ENCODE measurements around the gene CCDC71. TPM values are rescaled to one million over a fixed set of nuclear protein-coding genes. Genes with fewer than 3 reads are reported as not detected.

The CCDC71 gene
- total RNA-seq = 10 to 100 TPM; 19.5 to 22.2 TPM

DNA sequence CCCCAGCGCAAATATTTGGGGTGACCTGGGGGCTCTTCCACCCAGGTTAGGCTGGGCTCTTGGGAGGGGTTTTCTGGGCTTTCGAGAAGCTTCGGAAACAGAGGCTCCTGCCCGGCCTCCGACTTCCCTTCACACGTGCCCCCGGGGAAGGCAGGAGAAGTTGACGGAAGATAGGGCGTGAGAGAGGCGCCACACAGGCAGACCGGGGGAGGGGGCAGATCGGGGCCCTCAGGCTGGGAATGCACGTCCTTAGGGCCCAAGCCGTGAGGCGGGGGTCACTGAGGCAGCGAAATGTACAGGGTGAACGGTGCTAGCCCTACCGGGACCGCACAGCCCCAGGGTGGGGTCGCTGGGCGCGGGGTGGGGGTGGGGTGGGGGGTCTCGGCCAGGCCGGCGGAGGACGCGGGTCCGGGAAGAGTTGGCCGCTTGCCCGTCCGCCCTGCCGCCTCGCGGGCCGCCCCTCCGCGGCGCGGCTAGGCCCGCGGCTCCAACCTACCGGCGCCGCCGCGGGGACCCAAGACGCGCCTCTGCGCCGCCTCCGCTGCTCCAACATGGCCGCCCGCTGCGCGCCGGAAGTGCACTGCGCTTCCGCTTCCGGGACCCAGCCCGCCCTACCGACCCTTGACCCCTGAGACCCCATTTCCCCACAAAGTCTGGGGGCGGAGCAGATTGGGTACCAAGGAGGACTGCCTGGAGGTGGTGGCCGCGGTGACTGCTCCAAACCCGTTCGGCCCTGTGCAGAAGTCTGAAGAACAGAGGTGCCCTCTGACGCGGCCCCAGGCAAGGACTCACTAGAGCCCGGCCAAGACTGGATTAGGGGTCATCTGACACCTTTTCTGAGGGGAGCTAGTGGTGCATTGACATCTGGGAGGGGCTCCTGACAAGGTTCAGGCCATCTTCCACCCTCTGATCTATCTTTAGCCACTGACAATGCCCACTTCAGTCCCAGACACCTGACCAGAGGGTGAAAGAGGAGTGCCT, at the start of gene CCDC71:
TSS of gene CCDC71 (minus strand) at position 561 of the 981 bp plus-strand sequence. CDS start 2,123 bp downstream, outside the sequence.
- ChIA-PET CTCF (interaction anchor here (0.6 to 1.2 kb wide), 2 partner anchors 9 to 57 kb away, joined by 3 to 4 read pairs; no protein-coding TSS in a partner anchor), POLR2A (no interaction called here)
- Mint-ChIP-seq H3K4me1 (peaks cover 39% of the 10 kb centered on the region), H3K4me3 (peak within 1 kb of the TSS; percentile 90), H3K9me3 (ENCODE audit: low read depth) (no peaks in the 10 kb centered on the region), H3K36me3 (ENCODE audit: low read depth) (peaks cover 32% of the 10 kb centered on the region), H3K27ac (peak within 1 kb of the TSS; percentile 89), H3K27me3 (no peaks in the 10 kb centered on the region)
- peak; percentile 81 for ATAC-seq
- DNase-seq = peak; percentile 88
- intact Hi-C loops (cut with DNase I, micrococcal nuclease) = loop anchor here in 1 of 2 experiments (1.0 to 5.0 kb wide), 8 partner anchors 46 to 304 kb away; partner anchors contain the start of genes ARIH2, DAG1, QARS1 and QRICH1

GRCh38 chr3:49213998-49214397, 47.9 kb upstream of the CCDC71 start:
- CTCF ChIA-PET = interaction anchor here (1.0 kb wide), 1 partner anchor 43 kb away, joined by 3 read pairs; the partner anchor contains the start of gene KLHDC8B
- DNase-seq (no peak), ATAC-seq (no peak)
- Mint-ChIP-seq H3K27ac (no peak overlapping the region), H3K36me3 (ENCODE audit: low read depth) (no peaks in the 10 kb centered on the region), H3K27me3 (peaks cover 3% of the 10 kb centered on the region), H3K4me3 (no peak overlapping the region), H3K4me1 (no peaks in the 10 kb centered on the region), H3K9me3 (ENCODE audit: low read depth) (no peaks in the 10 kb centered on the region)
- intact Hi-C loops (cut with DNase I, micrococcal nuclease) = no loop called here
- POLR2A ChIA-PET = no interaction called here

- Mint-ChIP-seq H3K27ac (no peak overlapping the region), H3K4me1 (no peaks in the 10 kb centered on the region), H3K27me3 (peaks cover 3% of the 10 kb centered on the region), H3K4me3 (no peak overlapping the region), H3K9me3 (ENCODE audit: low read depth) (no peaks in the 10 kb centered on the region), H3K36me3 (ENCODE audit: low read depth) (no peaks in the 10 kb centered on the region)
- ATAC-seq (no peak), DNase-seq (no peak)
- CTCF ChIA-PET = interaction anchor here (1.0 kb wide), 1 partner anchor 43 kb away, joined by 3 read pairs; the partner anchor contains the start of gene KLHDC8B
- intact Hi-C loops (cut with DNase I, micrococcal nuclease) = no loop called here
- POLR2A ChIA-PET = no interaction called here
Observed at GRCh38 chr3:49213541-49213943, 47.4 kb upstream of the CCDC71 start.

GRCh38 chr3:49199900-49200281, 33.8 kb upstream of the CCDC71 start:
- Mint-ChIP-seq H3K27me3 (peaks cover 21% of the 10 kb centered on the region), H3K4me3 (no peak overlapping the region), H3K9me3 (ENCODE audit: low read depth) (no peaks in the 10 kb centered on the region), H3K36me3 (ENCODE audit: low read depth) (no peaks in the 10 kb centered on the region), H3K27ac (no peak overlapping the region), H3K4me1 (no peaks in the 10 kb centered on the region)
- POLR2A ChIA-PET = interaction anchor here (0.6 kb wide), 1 partner anchor 238 kb away, joined by 7 read pairs; no protein-coding TSS in a partner anchor
- CTCF ChIA-PET = no interaction called here
- ATAC-seq (no peak), DNase-seq (no peak)
- intact Hi-C loops (cut with DNase I, micrococcal nuclease) = no loop called here

DNA sequence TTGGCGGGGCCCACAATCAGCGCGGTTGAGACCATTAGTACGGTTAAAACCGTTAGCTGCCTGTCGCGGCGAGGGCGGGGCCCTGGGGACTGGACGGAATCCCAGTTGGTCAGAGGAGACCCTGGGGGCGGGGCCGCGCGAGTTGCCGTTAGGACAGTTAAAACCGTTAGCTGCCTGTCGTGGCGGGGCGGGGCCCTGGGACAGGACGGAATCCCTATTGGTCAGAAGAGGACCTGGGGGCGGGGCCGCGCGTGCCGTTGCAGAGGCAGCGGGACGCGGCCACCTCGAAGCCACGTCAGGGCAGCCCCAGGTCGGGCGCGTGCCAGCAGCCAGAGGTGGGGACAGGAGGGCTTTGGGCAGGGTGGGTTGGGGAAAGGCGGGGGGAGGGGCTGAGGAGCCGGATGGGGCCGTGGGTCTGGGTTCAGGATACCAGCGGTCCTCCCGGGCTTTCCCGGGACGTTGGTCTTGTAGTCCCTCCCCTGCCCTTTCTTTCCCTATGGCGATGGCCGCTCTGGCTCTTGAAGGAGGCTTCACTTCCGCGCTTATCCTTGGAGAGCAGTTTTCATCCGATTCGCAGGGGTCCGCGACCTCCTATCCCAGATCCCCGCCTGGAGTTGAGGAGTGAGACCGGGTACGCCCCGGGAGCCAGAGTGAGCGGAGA, 33.2 kb upstream of the CCDC71 start:
- DNase-seq (peak; percentile 48), ATAC-seq (peak; percentile 39)
- Mint-ChIP-seq H3K27ac (no peak overlapping the region), H3K36me3 (ENCODE audit: low read depth) (no peaks in the 10 kb centered on the region), H3K27me3 (peaks cover 19% of the 10 kb centered on the region), H3K4me3 (no peak overlapping the region), H3K9me3 (ENCODE audit: low read depth) (no peaks in the 10 kb centered on the region), H3K4me1 (no peaks in the 10 kb centered on the region)
- POLR2A ChIA-PET = interaction anchor here (0.6 kb wide), 1 partner anchor 239 kb away, joined by 7 read pairs; no protein-coding TSS in a partner anchor
- intact Hi-C loops (cut with DNase I, micrococcal nuclease) = no loop called here
- CTCF ChIA-PET = no interaction called here

- Mint-ChIP-seq H3K4me1 (no peaks in the 10 kb centered on the region), H3K4me3 (no peak overlapping the region), H3K27ac (no peak overlapping the region), H3K36me3 (ENCODE audit: low read depth) (no peaks in the 10 kb centered on the region), H3K27me3 (peaks cover 19% of the 10 kb centered on the region), H3K9me3 (ENCODE audit: low read depth) (no peaks in the 10 kb centered on the region)
- ChIA-PET CTCF (no interaction called here), POLR2A (no interaction called here)
- DNase-seq (no peak), ATAC-seq (no peak)
- intact Hi-C loops (cut with DNase I, micrococcal nuclease) = no loop called here
Observed at GRCh38 chr3:49198611-49199230, 32.6 kb upstream of the CCDC71 start.

DNA sequence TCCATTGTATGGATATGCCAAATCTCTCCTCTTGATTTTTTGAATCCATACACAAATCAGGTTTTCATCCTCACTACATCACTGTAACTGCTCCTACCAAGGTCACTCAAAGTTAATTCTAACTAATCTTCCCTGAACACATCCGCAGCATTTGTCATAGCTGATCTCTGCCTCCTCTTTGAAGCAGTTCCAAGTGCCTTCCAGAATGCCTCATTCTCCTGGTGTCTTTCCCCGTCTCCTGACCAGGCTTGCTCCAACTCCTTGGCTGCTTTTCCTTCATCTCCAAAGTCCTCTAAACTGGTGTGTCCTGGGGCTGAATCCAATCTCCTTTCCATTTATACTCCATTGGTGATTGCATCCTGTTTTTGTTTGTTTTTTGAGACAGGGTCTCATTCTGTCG, 32.0 kb upstream of the CCDC71 start:
- intact Hi-C loops (cut with DNase I, micrococcal nuclease) = no loop called here
- DNase-seq (no peak), ATAC-seq (no peak)
- Mint-ChIP-seq H3K4me3 (no peak overlapping the region), H3K27me3 (peaks cover 17% of the 10 kb centered on the region), H3K9me3 (ENCODE audit: low read depth) (no peaks in the 10 kb centered on the region), H3K4me1 (no peaks in the 10 kb centered on the region), H3K27ac (no peak overlapping the region), H3K36me3 (ENCODE audit: low read depth) (no peaks in the 10 kb centered on the region)
- ChIA-PET CTCF (no interaction called here), POLR2A (no interaction called here)

- ATAC-seq = no peak
- Mint-ChIP-seq H3K4me1 (no peaks in the 10 kb centered on the region), H3K27ac (no peak overlapping the region), H3K9me3 (ENCODE audit: low read depth) (no peaks in the 10 kb centered on the region), H3K27me3 (peaks cover 4% of the 10 kb centered on the region), H3K4me3 (no peak overlapping the region), H3K36me3 (ENCODE audit: low read depth) (no peaks in the 10 kb centered on the region)
- no peak for DNase-seq
- CTCF ChIA-PET = interaction anchor here (0.5 kb wide), 1 partner anchor 45 kb away, joined by 4 read pairs; no protein-coding TSS in a partner anchor
- POLR2A ChIA-PET = no interaction called here
- intact Hi-C loops (cut with DNase I, micrococcal nuclease) = no loop called here
Observed at GRCh38 chr3:49191741-49192140, 25.6 kb upstream of the CCDC71 start.

DNA sequence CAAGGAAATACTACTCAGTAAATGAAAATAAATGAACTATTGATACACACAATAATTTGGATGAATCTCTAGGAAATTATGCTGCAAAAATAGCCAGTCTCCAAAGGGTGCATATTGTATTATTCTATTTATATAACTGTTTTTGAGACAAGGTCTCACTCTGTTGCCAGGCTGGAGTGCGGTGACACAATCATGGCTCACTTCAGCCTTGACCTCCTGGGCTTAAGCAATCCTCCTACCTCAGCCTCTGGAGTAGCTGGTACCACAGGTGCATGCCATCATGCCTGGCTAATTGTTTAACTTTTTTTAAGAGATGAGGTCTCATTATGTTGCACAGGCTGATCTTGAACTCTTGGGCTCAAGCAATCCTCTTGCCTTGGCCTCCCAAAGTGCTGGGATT, 17.7 kb upstream of the CCDC71 start:
- intact Hi-C loops (cut with DNase I, micrococcal nuclease) = no loop called here
- H3K27ac Mint-ChIP-seq = no peak overlapping the region
- ChIA-PET POLR2A (no interaction called here), CTCF (no interaction called here)
- no peaks in the 10 kb centered on the region for H3K4me1 Mint-ChIP-seq
- ATAC-seq (no peak), DNase-seq (no peak)
- no peak overlapping the region for H3K4me3 Mint-ChIP-seq
- no peaks in the 10 kb centered on the region for H3K36me3 Mint-ChIP-seq (ENCODE audit: low read depth)
- no peaks in the 10 kb centered on the region for H3K9me3 Mint-ChIP-seq (ENCODE audit: low read depth)
- peaks cover 7% of the 10 kb centered on the region for H3K27me3 Mint-ChIP-seq

DNA sequence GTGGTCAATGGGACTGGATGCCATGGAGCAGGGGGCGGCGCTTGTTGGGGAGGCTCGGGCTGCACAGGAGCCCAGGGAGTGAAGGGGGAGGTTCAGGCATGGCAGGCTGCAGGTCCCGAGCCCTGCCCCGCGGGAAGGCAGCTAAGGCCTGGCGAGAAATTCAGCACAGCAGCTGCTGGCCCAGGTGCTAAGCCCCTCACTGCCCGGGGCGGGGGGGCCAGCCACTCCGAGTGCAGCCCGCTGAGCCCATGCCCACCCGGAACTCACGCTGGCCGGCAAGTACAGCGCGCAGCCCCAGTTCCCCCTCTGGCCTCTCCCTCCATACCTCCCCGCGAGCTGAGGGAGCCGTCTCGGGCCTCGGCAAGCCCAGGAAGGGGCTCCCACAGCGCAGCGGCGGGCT, 16.6 kb upstream of the CCDC71 start:
- H3K4me1 Mint-ChIP-seq = no peaks in the 10 kb centered on the region
- no peak overlapping the region for H3K27ac Mint-ChIP-seq
- no peak for DNase-seq
- H3K36me3 Mint-ChIP-seq (ENCODE audit: low read depth) = no peaks in the 10 kb centered on the region
- H3K9me3 Mint-ChIP-seq (ENCODE audit: low read depth) = no peaks in the 10 kb centered on the region
- peaks cover 7% of the 10 kb centered on the region for H3K27me3 Mint-ChIP-seq
- no peak for ATAC-seq
- no peak overlapping the region for H3K4me3 Mint-ChIP-seq
- intact Hi-C loops (cut with DNase I, micrococcal nuclease) = no loop called here
- ChIA-PET CTCF (no interaction called here), POLR2A (no interaction called here)

DNA sequence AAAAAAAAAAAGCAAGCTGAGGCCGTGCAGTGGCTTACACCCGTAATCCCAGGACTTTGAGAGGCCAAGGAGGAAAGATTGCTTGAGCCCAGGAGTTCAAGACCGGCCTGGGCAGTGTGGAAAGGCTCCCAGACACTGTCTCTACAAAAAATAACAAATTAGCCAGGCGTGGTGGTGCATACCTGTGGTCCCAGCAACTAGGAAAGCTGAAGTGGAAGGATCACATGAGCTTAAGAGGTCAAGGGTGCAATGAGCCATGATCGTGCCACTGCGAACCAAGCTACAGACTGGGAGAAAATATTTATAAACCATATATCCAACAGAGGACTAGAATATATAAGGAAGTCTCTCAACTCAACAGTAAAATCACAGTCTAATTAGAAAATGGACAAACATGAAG, 15.2 kb upstream of the CCDC71 start:
- ChIA-PET CTCF (interaction anchor here (1.4 to 1.6 kb wide), 2 partner anchors 10 to 13 kb away, joined by 5 to 6 read pairs; partner anchors contain the start of gene KLHDC8B), POLR2A (interaction anchor here (0.5 kb wide), 1 partner anchor 9 kb away, joined by 8 read pairs; no protein-coding TSS in a partner anchor)
- intact Hi-C loops (cut with DNase I, micrococcal nuclease) = no loop called here
- Mint-ChIP-seq H3K36me3 (ENCODE audit: low read depth) (no peaks in the 10 kb centered on the region), H3K4me3 (no peak overlapping the region), H3K9me3 (ENCODE audit: low read depth) (no peaks in the 10 kb centered on the region), H3K27ac (no peak overlapping the region), H3K27me3 (peaks cover 7% of the 10 kb centered on the region), H3K4me1 (no peaks in the 10 kb centered on the region)
- ATAC-seq (no peak), DNase-seq (no peak)
